Upper lobe of right lung (tissue), 1 donor: ENCODE data around the gene FAH. TPM values are rescaled to one million over a fixed set of nuclear protein-coding genes. Genes with fewer than 3 reads are reported as not detected.

ENCODE experiments used
- ATAC-seq: fragments of 200-7000 bp; cut with Tn5 transposase; one replicate; pipeline ENCODE4 v1.9.1; 2020; ENCODE audit warnings: mild to moderate bottlenecking, moderate library complexity
- DNase-seq: peaks from one replicate; pipeline ENCODE4 v3.0.0-alpha.2; 2020
- H3K27ac ChIP-seq: fragments of 200-600 bp; one replicate; pipeline ENCODE4 v1.8.0; 2022
- H3K27me3 ChIP-seq: fragments of 200-600 bp; one replicate; pipeline ENCODE4 v1.8.0; 2022; ENCODE audit warnings: mild to moderate bottlenecking
- H3K36me3 ChIP-seq: fragments of 200-600 bp; one replicate; pipeline ENCODE4 v1.8.0; 2022
- H3K4me1 ChIP-seq: fragments of 200-600 bp; one replicate; pipeline ENCODE4 v1.8.0; 2022
- H3K4me3 ChIP-seq: fragments of 200-600 bp; one replicate; pipeline ENCODE4 v1.8.0; 2022; ENCODE audit warnings: mild to moderate bottlenecking
- H3K9me3 ChIP-seq: fragments of 200-600 bp; one replicate; pipeline ENCODE4 v1.8.0; 2022
- intact Hi-C: fragments of 100-400 bp; cut with DNase I; formaldehyde crosslinking; loops from one replicate; pipeline ENCODE4 v1.11.0; 2022
- total RNA-seq: library from RNA; stranded (reverse); fragmentation: NEBNext Ultra II Directional; extraction: Animal tissue kit (Norgen Biotek cat#: 25700); gene quantifications from one replicate; pipeline ENCODE4 v1.2.1, GENCODE V29; 2021
- TF ChIP-seq, protein P1 (sequence below): fragments of 200-600 bp; IDR thresholded peaks from one replicate; pipeline ENCODE4 v1.8.0; 2022; ENCODE audit warnings: antibody characterized with exemption
- donor health status: DM: no; HTN: yes; CAD: no; lungs with severe emphysema.

Gene FAH
- total RNA-seq, 1 donor from 2014 or later: 31.7 TPM

GRCh38 chr15:80136854-80137253, 15.9 kb upstream of the FAH start:
- no peak overlapping the region for H3K4me3 ChIP-seq
- intact Hi-C loops: no loop called here
- H3K4me1 ChIP-seq: no peaks in the 10 kb centered on the region
- no peak for ATAC-seq
- DNase-seq: no peak
- H3K27me3 ChIP-seq: no peaks in the 10 kb centered on the region
- no peaks in the 10 kb centered on the region for H3K9me3 ChIP-seq
- peaks cover 57% of the 10 kb centered on the region for H3K36me3 ChIP-seq
- TF ChIP-seq, protein P1, sequence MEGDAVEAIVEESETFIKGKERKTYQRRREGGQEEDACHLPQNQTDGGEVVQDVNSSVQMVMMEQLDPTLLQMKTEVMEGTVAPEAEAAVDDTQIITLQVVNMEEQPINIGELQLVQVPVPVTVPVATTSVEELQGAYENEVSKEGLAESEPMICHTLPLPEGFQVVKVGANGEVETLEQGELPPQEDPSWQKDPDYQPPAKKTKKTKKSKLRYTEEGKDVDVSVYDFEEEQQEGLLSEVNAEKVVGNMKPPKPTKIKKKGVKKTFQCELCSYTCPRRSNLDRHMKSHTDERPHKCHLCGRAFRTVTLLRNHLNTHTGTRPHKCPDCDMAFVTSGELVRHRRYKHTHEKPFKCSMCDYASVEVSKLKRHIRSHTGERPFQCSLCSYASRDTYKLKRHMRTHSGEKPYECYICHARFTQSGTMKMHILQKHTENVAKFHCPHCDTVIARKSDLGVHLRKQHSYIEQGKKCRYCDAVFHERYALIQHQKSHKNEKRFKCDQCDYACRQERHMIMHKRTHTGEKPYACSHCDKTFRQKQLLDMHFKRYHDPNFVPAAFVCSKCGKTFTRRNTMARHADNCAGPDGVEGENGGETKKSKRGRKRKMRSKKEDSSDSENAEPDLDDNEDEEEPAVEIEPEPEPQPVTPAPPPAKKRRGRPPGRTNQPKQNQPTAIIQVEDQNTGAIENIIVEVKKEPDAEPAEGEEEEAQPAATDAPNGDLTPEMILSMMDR: no peak
- H3K27ac ChIP-seq: no peak overlapping the region

DNA sequence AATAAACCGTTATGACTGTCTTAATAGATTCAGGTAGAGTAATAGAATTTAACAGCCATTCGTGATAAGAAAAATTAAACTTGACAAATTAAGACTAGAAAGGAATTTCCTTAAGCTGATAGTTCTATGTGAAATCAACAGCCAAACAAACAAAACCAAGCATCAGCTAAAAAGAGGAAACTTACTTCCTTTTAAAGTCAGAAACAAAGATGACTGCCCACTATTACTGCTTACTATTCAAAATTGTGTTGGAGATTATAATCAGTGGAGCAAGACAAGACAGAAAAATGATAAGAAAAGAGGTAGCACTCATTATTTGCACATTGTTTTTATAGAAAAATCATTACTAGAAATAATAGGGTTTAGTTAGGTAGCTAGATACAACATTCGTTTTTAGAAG, 13.8 kb upstream of the FAH start:
- TF ChIP-seq, protein P1: no peak
- intact Hi-C loops: no loop called here
- Histone ChIP-seq H3K27me3 (no peaks in the 10 kb centered on the region), H3K27ac (no peak overlapping the region), H3K4me1 (no peaks in the 10 kb centered on the region), H3K9me3 (no peaks in the 10 kb centered on the region), H3K36me3 (peaks cover 36% of the 10 kb centered on the region), H3K4me3 (no peak overlapping the region)
- DNase-seq (no peak), ATAC-seq (no peak)

DNA sequence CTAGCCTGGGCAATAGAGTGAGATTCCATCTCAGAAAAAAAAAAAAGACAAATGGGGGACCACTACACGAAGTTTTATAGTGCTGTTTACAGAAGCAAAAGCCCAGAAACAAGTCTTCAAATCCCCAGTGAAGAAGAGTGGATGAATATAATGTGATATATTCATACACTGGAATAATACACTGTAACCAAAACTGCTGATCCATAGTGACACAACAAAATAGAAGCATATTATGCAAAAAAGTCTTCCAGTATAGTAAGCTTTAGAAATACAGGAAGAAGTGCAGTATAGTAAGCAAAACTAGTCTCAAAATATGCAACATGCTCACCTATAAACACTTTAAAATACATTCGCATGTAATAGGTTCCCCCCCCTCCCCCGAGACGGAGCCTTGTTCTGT, 11.9 kb upstream of the FAH start:
- TF ChIP-seq, protein P1: no peak
- ATAC-seq (no peak), DNase-seq (no peak)
- no peak overlapping the region for H3K4me3 ChIP-seq
- intact Hi-C loops: no loop called here
- no peaks in the 10 kb centered on the region for H3K27me3 ChIP-seq
- H3K27ac ChIP-seq: no peak overlapping the region
- H3K36me3 ChIP-seq: peaks cover 21% of the 10 kb centered on the region
- no peaks in the 10 kb centered on the region for H3K9me3 ChIP-seq
- H3K4me1 ChIP-seq: no peaks in the 10 kb centered on the region

- Histone ChIP-seq H3K27ac (no peak overlapping the region), H3K4me1 (no peaks in the 10 kb centered on the region), H3K36me3 (peaks cover 9% of the 10 kb centered on the region), H3K4me3 (no peak overlapping the region), H3K27me3 (no peaks in the 10 kb centered on the region), H3K9me3 (no peaks in the 10 kb centered on the region)
- intact Hi-C loops: no loop called here
- no peak for ATAC-seq
- DNase-seq: no peak
- TF ChIP-seq, protein P1: no peak
Observed at GRCh38 chr15:80141916-80142598, 10.7 kb upstream of the FAH start.

DNA sequence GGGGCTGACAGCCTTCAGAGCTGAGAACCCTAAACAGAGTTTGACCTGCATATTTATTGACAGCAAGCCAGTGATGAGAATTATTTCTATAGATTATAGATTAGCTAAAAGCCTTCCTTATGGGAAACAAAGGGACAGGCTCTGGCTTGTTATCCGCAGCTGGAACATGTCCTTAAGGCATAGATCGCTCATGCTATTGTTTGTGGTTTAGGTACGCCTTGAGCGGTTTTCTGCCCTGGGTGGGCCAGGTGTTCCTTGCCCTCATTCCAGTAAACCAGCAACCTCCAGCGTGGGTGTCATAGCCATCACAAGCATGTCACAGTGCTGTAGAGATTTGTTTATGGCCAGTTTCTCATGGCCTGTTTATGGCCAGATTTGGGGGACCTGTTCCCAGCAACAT, 10.2 kb upstream of the FAH start:
- H3K27ac ChIP-seq: no peak overlapping the region
- no peaks in the 10 kb centered on the region for H3K4me1 ChIP-seq
- H3K4me3 ChIP-seq: no peak overlapping the region
- intact Hi-C loops: no loop called here
- no peaks in the 10 kb centered on the region for H3K9me3 ChIP-seq
- ATAC-seq (no peak), DNase-seq (no peak)
- H3K27me3 ChIP-seq: no peaks in the 10 kb centered on the region
- TF ChIP-seq, protein P1: no peak
- H3K36me3 ChIP-seq: peaks cover 4% of the 10 kb centered on the region

- H3K9me3 ChIP-seq: no peaks in the 10 kb centered on the region
- intact Hi-C loops: no loop called here
- peaks cover 18% of the 10 kb centered on the region for H3K4me1 ChIP-seq
- DNase-seq: no peak
- H3K4me3 ChIP-seq: no peak overlapping the region
- H3K27me3 ChIP-seq: no peaks in the 10 kb centered on the region
- H3K36me3 ChIP-seq: no peaks in the 10 kb centered on the region
- ATAC-seq: no peak
- no peak overlapping the region for H3K27ac ChIP-seq
- TF ChIP-seq, protein P1: no peak
Observed at GRCh38 chr15:80151148-80151547, 1.7 kb upstream of the FAH start.
